Measurements from ENCODE around the gene HNRNPA0.

The HNRNPA0 gene

DNA sequence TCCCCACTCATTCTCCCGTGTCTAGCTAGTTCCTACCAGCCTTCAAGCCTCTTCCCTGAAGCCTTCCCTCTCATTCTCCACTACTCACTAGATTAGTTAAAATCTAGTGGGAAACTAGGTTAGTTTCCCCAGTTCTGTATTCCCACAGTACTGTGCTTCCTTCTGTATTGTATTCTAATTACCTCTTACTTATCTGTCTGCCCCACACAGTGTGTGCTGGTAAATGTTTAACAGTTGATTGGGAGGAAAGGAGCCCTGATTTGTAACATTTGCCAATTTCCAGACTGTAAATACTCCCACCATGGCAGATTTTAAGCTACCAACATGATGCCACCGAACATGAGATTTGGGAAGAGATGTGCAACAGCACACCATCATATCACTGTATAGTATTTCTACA is 26.5 kb downstream of the HNRNPA0 start:
- DNase-seq (ENCODE audit: low read depth in 2 of 2) = no peak
- TF ChIP-seq, protein P1, sequence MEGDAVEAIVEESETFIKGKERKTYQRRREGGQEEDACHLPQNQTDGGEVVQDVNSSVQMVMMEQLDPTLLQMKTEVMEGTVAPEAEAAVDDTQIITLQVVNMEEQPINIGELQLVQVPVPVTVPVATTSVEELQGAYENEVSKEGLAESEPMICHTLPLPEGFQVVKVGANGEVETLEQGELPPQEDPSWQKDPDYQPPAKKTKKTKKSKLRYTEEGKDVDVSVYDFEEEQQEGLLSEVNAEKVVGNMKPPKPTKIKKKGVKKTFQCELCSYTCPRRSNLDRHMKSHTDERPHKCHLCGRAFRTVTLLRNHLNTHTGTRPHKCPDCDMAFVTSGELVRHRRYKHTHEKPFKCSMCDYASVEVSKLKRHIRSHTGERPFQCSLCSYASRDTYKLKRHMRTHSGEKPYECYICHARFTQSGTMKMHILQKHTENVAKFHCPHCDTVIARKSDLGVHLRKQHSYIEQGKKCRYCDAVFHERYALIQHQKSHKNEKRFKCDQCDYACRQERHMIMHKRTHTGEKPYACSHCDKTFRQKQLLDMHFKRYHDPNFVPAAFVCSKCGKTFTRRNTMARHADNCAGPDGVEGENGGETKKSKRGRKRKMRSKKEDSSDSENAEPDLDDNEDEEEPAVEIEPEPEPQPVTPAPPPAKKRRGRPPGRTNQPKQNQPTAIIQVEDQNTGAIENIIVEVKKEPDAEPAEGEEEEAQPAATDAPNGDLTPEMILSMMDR (IDR thresholded peaks at IDR 0.05; ENCODE audit: low read depth, low read length) = no peak
- no peak overlapping the region for H3K4me3 ChIP-seq (replicated peaks in 1 of 2; ENCODE audit: low read depth in 2 of 2, low read length in 2 of 2)

DNA sequence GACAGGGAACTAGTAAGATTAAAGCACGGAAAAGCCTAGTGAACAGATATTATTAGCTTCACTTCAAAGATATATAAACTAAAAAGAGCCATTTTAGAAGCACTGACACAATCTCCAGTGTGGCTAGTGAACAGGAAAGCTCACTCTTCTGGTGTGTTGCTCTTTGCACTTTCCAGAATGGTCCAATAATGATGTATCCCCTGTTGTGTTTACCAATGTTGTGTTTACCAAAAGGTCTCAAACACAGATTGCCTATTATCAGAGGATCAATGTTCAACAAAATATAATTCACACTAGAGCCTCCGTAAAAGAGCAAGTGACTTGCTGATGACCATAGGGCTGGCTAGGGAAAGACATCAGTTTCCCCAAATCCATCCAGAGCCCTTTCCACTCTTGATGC is 29.9 kb downstream of the HNRNPA0 start:
- DNase-seq (ENCODE audit: low read depth in 2 of 2) = no peak
- H3K4me3 ChIP-seq (replicated peaks in 1 of 2; ENCODE audit: low read depth in 2 of 2, low read length in 2 of 2) = no peak overlapping the region
- TF ChIP-seq, protein P1 (IDR thresholded peaks at IDR 0.05; ENCODE audit: low read depth, low read length) = no peak

DNA sequence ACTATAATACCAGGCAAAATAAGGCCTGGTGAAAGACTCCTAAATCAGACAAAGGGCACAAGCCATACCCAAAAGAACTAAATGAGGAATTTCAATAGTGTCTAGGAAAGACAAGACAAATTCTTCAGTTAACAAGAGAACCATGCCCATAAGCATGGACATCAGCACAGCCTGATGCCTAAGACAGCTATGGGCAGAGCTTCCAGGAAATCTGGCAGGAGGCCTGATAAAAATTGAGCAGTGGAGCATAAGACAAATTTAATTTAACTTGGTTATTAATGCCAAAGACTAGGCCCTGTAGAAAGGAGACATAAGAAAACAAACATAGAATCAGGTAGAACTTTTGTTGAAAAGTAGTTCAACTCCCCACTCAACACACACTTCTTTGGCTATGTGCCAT is 35.6 kb downstream of the HNRNPA0 start:
- H3K4me3 ChIP-seq (replicated peaks in 1 of 2; ENCODE audit: low read depth in 2 of 2, low read length in 2 of 2) = no peak overlapping the region
- TF ChIP-seq, protein P1 (IDR thresholded peaks at IDR 0.05; ENCODE audit: low read depth, low read length) = no peak
- no peak for DNase-seq (ENCODE audit: low read depth in 2 of 2)

DNA sequence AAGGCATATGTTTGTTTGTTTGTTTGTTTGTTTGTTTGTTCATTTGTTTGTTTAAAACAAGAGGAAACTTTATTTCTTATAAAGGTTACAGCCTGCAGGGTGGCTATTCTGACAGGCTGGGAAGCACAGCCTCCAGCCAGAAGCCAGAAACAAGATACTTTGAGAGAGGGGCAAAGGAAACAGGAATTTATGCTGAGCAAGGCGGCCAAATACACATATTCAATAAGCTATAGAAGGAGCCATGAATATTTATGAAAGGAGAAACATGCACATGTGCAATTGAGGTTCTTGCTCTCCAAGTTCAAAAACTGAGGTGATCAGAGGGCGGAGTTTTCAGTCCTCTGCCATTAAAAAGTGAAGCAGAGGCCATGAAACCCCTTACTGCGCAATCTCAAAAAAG is 37.8 kb downstream of the HNRNPA0 start:
- DNase-seq (ENCODE audit: low read depth in 2 of 2) = no peak
- TF ChIP-seq, protein P1 (IDR thresholded peaks at IDR 0.05; ENCODE audit: low read depth, low read length) = no peak
- H3K4me3 ChIP-seq (replicated peaks in 1 of 2; ENCODE audit: low read depth in 2 of 2, low read length in 2 of 2) = no peak overlapping the region

DNA sequence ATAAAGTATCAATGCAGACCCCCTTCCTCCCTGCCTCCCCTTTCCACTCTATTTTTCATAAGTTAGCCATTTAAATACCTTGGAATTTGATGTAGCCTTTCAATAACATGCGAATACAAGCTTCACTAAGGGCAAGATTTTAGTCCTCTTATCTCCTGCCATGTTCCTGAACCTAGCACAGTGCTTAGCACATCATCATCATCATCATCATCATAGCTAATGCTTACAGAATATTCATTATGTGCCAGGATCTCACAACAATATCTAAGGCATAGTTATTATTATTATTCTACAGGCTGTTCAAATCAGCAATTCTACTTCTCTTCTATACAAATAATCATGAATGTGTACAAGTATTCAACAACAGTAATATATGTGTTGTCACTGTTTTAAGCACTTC is 38.7 kb downstream of the HNRNPA0 start:
- DNase-seq (ENCODE audit: low read depth in 2 of 2) = no peak
- H3K4me3 ChIP-seq (replicated peaks in 1 of 2; ENCODE audit: low read depth in 2 of 2, low read length in 2 of 2) = no peak overlapping the region
- TF ChIP-seq, protein P1 (IDR thresholded peaks at IDR 0.05; ENCODE audit: low read depth, low read length) = no peak

DNA sequence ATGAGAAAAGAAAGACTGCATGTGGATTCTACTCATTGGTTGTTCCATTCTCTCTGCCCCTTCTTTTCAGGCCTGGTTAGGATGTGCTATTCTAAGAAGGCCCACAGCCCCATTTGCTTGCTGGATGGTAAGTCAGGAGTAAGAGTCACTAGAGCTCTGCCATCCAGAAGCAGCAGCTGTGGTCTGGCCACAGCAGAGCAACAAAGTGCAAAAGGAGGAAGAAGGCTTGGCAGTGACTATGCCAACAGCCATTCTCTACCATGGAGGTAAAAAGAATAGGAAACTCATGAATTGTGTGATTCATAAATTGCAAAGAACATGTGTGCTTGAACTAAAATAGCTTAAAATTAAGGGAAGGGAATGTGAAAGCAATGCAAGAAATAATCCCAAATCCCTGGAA is 39.2 kb downstream of the HNRNPA0 start:
- DNase-seq (ENCODE audit: low read depth in 2 of 2) = no peak
- TF ChIP-seq, protein P1 (IDR thresholded peaks at IDR 0.05; ENCODE audit: low read depth, low read length) = no peak
- no peak overlapping the region for H3K4me3 ChIP-seq (replicated peaks in 1 of 2; ENCODE audit: low read depth in 2 of 2, low read length in 2 of 2)

DNA sequence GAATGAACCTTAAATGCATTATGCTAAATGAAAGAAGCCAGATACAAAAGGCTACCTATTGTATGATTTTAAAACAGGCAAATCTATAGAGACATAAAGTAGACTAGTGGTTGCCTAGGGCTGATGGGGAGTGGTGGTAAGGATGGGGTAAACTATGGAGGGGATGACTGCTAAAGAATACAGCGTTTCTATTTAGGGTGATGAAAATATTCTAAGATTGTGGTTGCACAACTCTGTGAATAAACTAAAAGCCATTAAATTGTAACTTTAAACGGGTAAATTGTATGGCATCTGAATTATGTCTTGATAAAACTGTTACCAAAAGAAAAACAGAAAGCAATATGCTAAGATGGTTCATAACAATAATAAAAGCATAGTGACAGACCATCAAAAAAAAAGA is 39.7 kb downstream of the HNRNPA0 start:
- no peak for DNase-seq (ENCODE audit: low read depth in 2 of 2)
- TF ChIP-seq, protein P1 (IDR thresholded peaks at IDR 0.05; ENCODE audit: low read depth, low read length) = no peak
- H3K4me3 ChIP-seq (replicated peaks in 1 of 2; ENCODE audit: low read depth in 2 of 2, low read length in 2 of 2) = no peak overlapping the region
